Heart left ventricle (tissue), 16 donors: ENCODE data around the gene RNF144B. TPM values are rescaled to one million over a fixed set of nuclear protein-coding genes. Genes with fewer than 3 reads are reported as not detected.
A peak's percentile ranks its signal among the peaks of the same experiment; 100 is the strongest.

Experiments
- ATAC-seq, 4 donors: fragments of 200-7000 bp; cut with Tn5 transposase; one replicate each; pipeline ENCODE4 v1.9.1; 2020 to 2022; ENCODE audit warnings: moderate library complexity in 4 of 4, mild to moderate bottlenecking in 3 of 4, moderate number of reproducible peaks in 1 of 4
- DNase-seq, 5 donors: peaks; one replicate each; pipeline ENCODE4 v3.0.0-alpha.2; 2020
- H3K27ac ChIP-seq, 12 donors: fragments of 200-600 bp; sonication (generic) in 4 of 12; one replicate each; pipeline versions ENCODE4 v1.5.0 to v1.8.0; 2016 to 2022; ENCODE audit warnings: mild to moderate bottlenecking in 2 of 12
- H3K27me3 ChIP-seq, 9 donors: fragments of 200-600 bp; sonication (generic) in 2 of 9; one replicate each; pipeline versions ENCODE4 v1.5.1 to v1.8.0; 2016 to 2022; ENCODE audit warnings: mild to moderate bottlenecking in 3 of 9
- H3K36me3 ChIP-seq, 9 donors: fragments of 200-600 bp; sonication (generic) in 2 of 9; one replicate each; pipeline versions ENCODE4 v1.5.0 to v1.8.0; 2018 to 2022; ENCODE audit warnings: mild to moderate bottlenecking in 2 of 9
- H3K4me1 ChIP-seq, 12 donors: fragments of 200-600 bp; sonication (generic) in 4 of 12; one replicate each; pipeline versions ENCODE4 v1.5.0 to v1.8.0; 2016 to 2022; ENCODE audit warnings: mild to moderate bottlenecking in 3 of 12
- H3K4me3 ChIP-seq, 12 donors: fragments of 200-600 bp; sonication (generic) in 4 of 12; one replicate each; pipeline versions ENCODE4 v1.5.0 to v1.8.0; 2017 to 2022; ENCODE audit warnings: mild to moderate bottlenecking in 9 of 12, moderate library complexity in 4 of 12
- H3K9me3 ChIP-seq, 12 donors: fragments of 200-600 bp; sonication (generic) in 4 of 12; one replicate each; pipeline versions ENCODE4 v1.5.0 to v1.8.0; 2016 to 2022; ENCODE audit warnings: mild to moderate bottlenecking in 1 of 12
- CTCF ChIP-seq, 12 donors: fragments of 200-600 bp; sonication (generic) in 4 of 12; IDR thresholded peaks; one replicate each; pipeline versions ENCODE4 v1.5.0 to v1.8.0; 2018 to 2022; ENCODE audit warnings: antibody characterized with exemption in 12 of 12, mild to moderate bottlenecking in 5 of 12
- POLR2A ChIP-seq, 2 donors: fragments of 450-650 bp; IDR thresholded peaks; one replicate each; pipeline ENCODE4 v1.6.1; 2017; ENCODE audit warnings: antibody characterized with exemption in 2 of 2, mild to moderate bottlenecking in 2 of 2, moderate library complexity in 2 of 2
- WGBS, 4 donors: extraction: QIAGEN DNeasy Blood & Tissue Kit in 2 of 4; methylation state at CpG; one replicate each; pipeline versions ENCODE4 v1.1.5 to v1.1.7; 2013 to 2018; 5-methylcytosine and 5-hydroxymethylcytosine counted together
- intact Hi-C, 10 donors: fragments of 100-400 bp; cut with DNase I; formaldehyde crosslinking; loops; one replicate each; pipeline versions ENCODE4 v1.11.1 to v1.14.2; 2022
- polyA plus RNA-seq, 2 donors: library from polyadenylated mRNA; stranded (reverse); fragments of 200-250 nt; gene quantifications; one replicate each; pipeline ENCODE4 v1.2.3, GENCODE V29; 2013
- total RNA-seq, 9 donors: library from RNA; depleted of rRNA in 2 of 9; stranded (reverse); fragments of >200 nt in 2 of 9; fragmentation: NEBNext Ultra II Directional in 3 of 9; extraction: Animal tissue kit (Norgen Biotek cat#: 25700) in 3 of 9; gene quantifications; one replicate each; pipeline versions ENCODE4 v1.1.0 to v1.2.4, GENCODE V29; 2016 to 2023
- donor health status: ischemic (EF 13 %, LVEDD 7.1; RV severe dilation, severe dysfunction).
- donor health status: healthy with polysubstance abuse.
- donor health status: DM: no; HTN: yes; CAD: no.
- donor health status: DM: no; HTN: no; CAD: no.
- donor health status: ischemic (EF 25% LVEDD 6.9; RV normal size, moderate dysfunction).
- donor health status: ischemic (EF 25% LVEDD 5.7; RV mildly dilated, moderate dysfunction).
- donor health status: healthy.
- donor health status: DM: yes; HTN: yes; CAD: no.
- donor health status: ischemic (EF 35%, LVEDD 5.7; RV mildly dilated, moderate dysfunction).
- donor health status: nonischemic (EF 11% LVEDD 7.7; RV severe dilation, severe dysfunction).
- donor health status: DM: yes; HTN: yes; CAD: no.
- donor health status: PGD.
- donor health status: ischemic (EF 29% LVEDD 5.4; RV normal size, mild dysfunction).
- donor health status: nonischemic (EF 23%, LVEDD 6.1; RV moderate dilation, normal function).

The RNF144B gene
- total and polyA plus RNA-seq, 11 donors = 6.1 to 20.7 (median 9.6) TPM

GRCh38 chr6:18473755-18474154, 86.6 kb downstream of the RNF144B start:
- Histone ChIP-seq H3K4me3 (no peak overlapping the region), H3K27me3 (no peaks in the 10 kb centered on the region), H3K36me3 (no peaks in the 10 kb centered on the region), H3K27ac (peak overlapping the region in 1 of 12 donors; percentile 42), H3K9me3 (no peaks in the 10 kb centered on the region), H3K4me1 (peaks cover 0 to 25% (median 5%) of the 10 kb centered on the region in 12 donors)
- intact Hi-C loops = no loop called here
- 78 to 94% (median 81%) methylated on average over 2 of the region's 2 CpGs for WGBS, 4 donors
- TF ChIP-seq POLR2A (IDR thresholded peaks at IDR 0.05) (no peak), CTCF (IDR thresholded peaks at IDR 0.05) (no peak)
- ATAC-seq = no peak
- no peak for DNase-seq

- TF ChIP-seq POLR2A (IDR thresholded peaks at IDR 0.05) = no peak
- Histone ChIP-seq H3K36me3 (no peaks in the 10 kb centered on the region), H3K4me1 (peaks cover 0 to 27% (median 5%) of the 10 kb centered on the region in 12 donors), H3K27me3 (no peaks in the 10 kb centered on the region), H3K9me3 (no peaks in the 10 kb centered on the region), H3K27ac (peak overlapping the region in 9 of 12 donors; percentile 34 to 81 (median 58)), H3K4me3 (no peak overlapping the region)
- DNase-seq = no peak
- peak in 3 of 4 donors; percentile 49 to 65 (median 58) for ATAC-seq
- intact Hi-C loops = no loop called here
- 53 to 68% (median 61%) methylated on average over 2 of the region's 2 CpGs for WGBS, 4 donors
Observed at GRCh38 chr6:18477301-18477941, 90.3 kb downstream of the RNF144B start.

- TF ChIP-seq CTCF (IDR thresholded peaks at IDR 0.05) (no peak), POLR2A (IDR thresholded peaks at IDR 0.05) (no peak)
- 67 to 81% (median 75%) methylated on average over 1 of the region's 1 CpG for WGBS, 4 donors
- intact Hi-C loops = no loop called here
- Histone ChIP-seq H3K9me3 (no peaks in the 10 kb centered on the region), H3K4me1 (peaks cover 0 to 27% (median 5%) of the 10 kb centered on the region in 12 donors), H3K4me3 (no peak overlapping the region), H3K36me3 (no peaks in the 10 kb centered on the region), H3K27ac (peak overlapping the region in 3 of 12 donors; percentile 3 to 73 (median 17)), H3K27me3 (no peaks in the 10 kb centered on the region)
- no peak for ATAC-seq
- DNase-seq = no peak
Observed at GRCh38 chr6:18478610-18479009, 91.5 kb downstream of the RNF144B start.

- Histone ChIP-seq H3K36me3 (no peaks in the 10 kb centered on the region), H3K4me3 (no peak overlapping the region), H3K4me1 (peaks cover 0 to 20% (median 5%) of the 10 kb centered on the region in 12 donors), H3K9me3 (no peaks in the 10 kb centered on the region), H3K27me3 (no peaks in the 10 kb centered on the region), H3K27ac (no peak overlapping the region)
- no peak for TF ChIP-seq POLR2A (IDR thresholded peaks at IDR 0.05)
- no peak for TF ChIP-seq CTCF (IDR thresholded peaks at IDR 0.05)
- 74 to 87% (median 83%) methylated on average over 3 of the region's 3 CpGs for WGBS, 4 donors
- intact Hi-C loops = no loop called here
- no peak for ATAC-seq
- no peak for DNase-seq
Observed at GRCh38 chr6:18481870-18482269, 94.7 kb downstream of the RNF144B start.
